H9 (cell line): ENCODE data around the gene PTPRN2. TPM values are rescaled to one million over a fixed set of nuclear protein-coding genes. Genes with fewer than 3 reads are reported as not detected.

Experiments
- DNase-seq: peaks from one replicate; pipeline ENCODE4 v3.0.0-alpha.2; 2017
- H2AFZ ChIP-seq: one replicate; pipeline ENCODE4 v1.6.1; 2013; ENCODE audit warnings: mild to moderate bottlenecking, low read length, control low read depth, moderate library complexity
- H2AK5ac ChIP-seq: 2 replicates; pipeline ENCODE4 v1.6.1; 2013; ENCODE audit warnings: low read length, control low read depth, mixed read lengths; ENCODE audit not compliant: insufficient read length
- H2BK120ac ChIP-seq: one replicate; pipeline ENCODE4 v1.6.1; 2013; ENCODE audit warnings: low read depth, mild to moderate bottlenecking, low read length, control low read depth, inconsistent platforms; ENCODE audit not compliant: poor library complexity, severe bottlenecking
- H2BK12ac ChIP-seq: 2 replicates; pipeline ENCODE4 v1.6.1; 2013; ENCODE audit warnings: low read length, control low read depth, mixed read lengths, low read depth; ENCODE audit not compliant: insufficient read length
- H2BK15ac ChIP-seq: 2 replicates; pipeline ENCODE4 v1.6.1; 2013; ENCODE audit warnings: low read depth, low read length, control low read depth
- H2BK20ac ChIP-seq: one replicate; pipeline ENCODE4 v1.6.1; 2013; ENCODE audit warnings: low read depth, mild to moderate bottlenecking, low read length, control low read depth, inconsistent platforms; ENCODE audit not compliant: poor library complexity, severe bottlenecking
- H2BK5ac ChIP-seq: 2 replicates; pipeline ENCODE4 v1.6.1; 2013; ENCODE audit warnings: low read length, control low read depth, mixed read lengths; ENCODE audit not compliant: insufficient read length
- H3K14ac ChIP-seq: 2 replicates; pipeline ENCODE4 v1.6.1; 2013; ENCODE audit warnings: low read length, control low read depth; ENCODE audit not compliant: insufficient read depth
- H3K18ac ChIP-seq: 2 replicates; pipeline ENCODE4 v1.6.1; 2013; ENCODE audit warnings: low read depth, mild to moderate bottlenecking, mixed read lengths, low read length, control low read depth; ENCODE audit not compliant: insufficient read length
- H3K23ac ChIP-seq: 2 replicates; pipeline ENCODE4 v1.6.1; 2013; ENCODE audit warnings: low read length, control low read depth, mixed read lengths, low read depth; ENCODE audit not compliant: insufficient read length
- H3K23me2 ChIP-seq: 2 replicates; pipeline ENCODE4 v1.6.1; 2013; ENCODE audit warnings: low read depth, mild to moderate bottlenecking, mixed read lengths, low read length, control low read depth; ENCODE audit not compliant: insufficient read length, poor library complexity, severe bottlenecking
- H3K27ac ChIP-seq: 2 replicates; pipeline ENCODE4 v1.5.1; 2013; ENCODE audit warnings: low read length, control low read depth, mixed read lengths, low read depth; ENCODE audit not compliant: insufficient read length
- H3K27me3 ChIP-seq: 2 replicates; pipeline ENCODE4 v1.6.1; 2013; ENCODE audit warnings: low read length, control low read depth, inconsistent platforms; ENCODE audit not compliant: insufficient read depth
- H3K4ac ChIP-seq: 2 replicates; pipeline ENCODE4 v1.6.1; 2013; ENCODE audit warnings: low read depth, mild to moderate bottlenecking, control low read depth, inconsistent platforms, low read length, moderate library complexity
- H3K4me1 ChIP-seq: 2 replicates; pipeline ENCODE4 v1.6.1; 2013; ENCODE audit warnings: low read length, control low read depth, inconsistent platforms; ENCODE audit not compliant: insufficient read depth
- H3K4me2 ChIP-seq: 2 replicates; pipeline ENCODE4 v1.6.1; 2013; ENCODE audit warnings: low read length, control low read depth, mixed read lengths; ENCODE audit not compliant: insufficient read length, insufficient read depth
- H3K56ac ChIP-seq: 2 replicates; pipeline ENCODE4 v1.6.1; 2013; ENCODE audit warnings: low read depth, mild to moderate bottlenecking, mixed read lengths, low read length, control low read depth; ENCODE audit not compliant: insufficient read length
- H3K79me1 ChIP-seq: 2 replicates; pipeline ENCODE4 v1.6.1; 2013; ENCODE audit warnings: low read depth, mild to moderate bottlenecking, moderate library complexity, low read length, control low read depth, inconsistent platforms; ENCODE audit not compliant: insufficient read depth, poor library complexity, severe bottlenecking
- H3K79me2 ChIP-seq: 2 replicates; pipeline ENCODE4 v1.6.1; 2013; ENCODE audit warnings: low read length, control low read depth, inconsistent platforms; ENCODE audit not compliant: insufficient read depth
- H3K9ac ChIP-seq: 2 replicates; pipeline ENCODE4 v1.6.1; 2013; ENCODE audit warnings: low read length, control low read depth, mixed read lengths; ENCODE audit not compliant: insufficient read length; ENCODE audit errors: extremely low read depth
- H3K9me3 ChIP-seq: one replicate; pipeline ENCODE4 v1.6.1; 2013; ENCODE audit warnings: low read depth, low read length, inconsistent platforms; ENCODE audit not compliant: control insufficient read depth
- H3T11ph ChIP-seq: one replicate; pipeline ENCODE4 v1.6.1; 2013; ENCODE audit warnings: mild to moderate bottlenecking, low read length, control low read depth, inconsistent platforms
- H4K20me1 ChIP-seq: one replicate; pipeline ENCODE4 v1.6.1; 2013; ENCODE audit not compliant: control insufficient read depth, insufficient read length, insufficient read depth
- H4K5ac ChIP-seq: 2 replicates; pipeline ENCODE4 v1.6.1; 2013; ENCODE audit warnings: low read depth, mild to moderate bottlenecking, mixed read lengths, low read length, control low read depth; ENCODE audit not compliant: insufficient read length
- H4K8ac ChIP-seq: replicated peaks from 2 replicates; pipeline ENCODE4 v1.6.1; 2013; ENCODE audit warnings: low read length, control low read depth, mixed read lengths, low read depth; ENCODE audit not compliant: insufficient read length
- H4K91ac ChIP-seq: 2 replicates; pipeline ENCODE4 v1.6.1; 2013; ENCODE audit warnings: low read depth, mild to moderate bottlenecking, moderate library complexity, mixed read lengths, low read length, control low read depth; ENCODE audit not compliant: insufficient read length
- H3K27ac Mint-ChIP-seq, 3 experiments: 2 replicates in 2 of 3; 3 replicates in 1 of 3; pipeline ENCODE4 v1.8.0; 2020 to 2021; ENCODE audit warnings: mixed read lengths in 3 of 3, mild to moderate bottlenecking in 1 of 3, moderate library complexity in 1 of 3
- H3K27me3 Mint-ChIP-seq: 2 replicates; pipeline ENCODE4 v1.8.0; 2021; ENCODE audit warnings: low read depth, mild to moderate bottlenecking, moderate library complexity, mixed read lengths
- H3K36me3 Mint-ChIP-seq, 3 experiments: 2 replicates in 2 of 3; 3 replicates in 1 of 3; pipeline ENCODE4 v1.8.0; 2020 to 2021; ENCODE audit warnings: low read depth in 3 of 3, mixed read lengths in 3 of 3; ENCODE audit not compliant: insufficient read depth in 1 of 3
- H3K4me1 Mint-ChIP-seq, 2 experiments: 2 replicates each; pipeline ENCODE4 v1.8.0; 2020; ENCODE audit warnings: mixed read lengths in 2 of 2
- H3K4me3 Mint-ChIP-seq, 2 experiments: 2 replicates in 1 of 2; 3 replicates in 1 of 2; pipeline ENCODE4 v1.8.0; 2020 to 2021; ENCODE audit warnings: mild to moderate bottlenecking in 2 of 2, mixed read lengths in 2 of 2, moderate library complexity in 1 of 2
- H3K9me3 Mint-ChIP-seq, 2 experiments: 2 replicates in 1 of 2; 3 replicates in 1 of 2; pipeline ENCODE4 v1.8.0; 2020; ENCODE audit warnings: mild to moderate bottlenecking in 2 of 2, mixed read lengths in 2 of 2, moderate library complexity in 1 of 2
- CTCF ChIP-seq: fragments of 200-600 bp; sonication (generic); conservative IDR thresholded peaks from 3 replicates; pipeline ENCODE4 v1.8.0; 2021; ENCODE audit warnings: antibody characterized with exemption, mild to moderate bottlenecking
- WGBS: extraction: QIAGEN DNeasy Blood & Tissue Kit; methylation state at CpG from one replicate; pipeline ENCODE4 v1.1.7; 2013; ENCODE audit warnings: missing lambda C conversion rate, low lambda C conversion rate, mixed read lengths; ENCODE audit not compliant: insufficient read length; ENCODE audit errors: extremely low coverage; 5-methylcytosine and 5-hydroxymethylcytosine counted together
- total RNA-seq: library from RNA; stranded (reverse); gene quantifications from 2 replicates; pipeline ENCODE4 v1.2.1, GENCODE V29; 2021

PTPRN2 gene
- total RNA-seq, 1 experiment from 2014 or later, result 5.2 TPM

GRCh38 chr7:157828190-157828589 lies 759.4 kb downstream of the PTPRN2 start:
- WGBS, result no CpG with 5 or more reads among the region's 13 CpGs
- no peaks in the 10 kb centered on the region for H3K9me3 Mint-ChIP-seq
- peaks cover 15 to 16% of the 10 kb centered on the region in 2 experiments for H3K4me1 Mint-ChIP-seq

More at GRCh38 chr7:157828190-157828589, 759.4 kb downstream of the PTPRN2 start:
- Histone ChIP-seq H2BK120ac (no peak overlapping the region), H3K18ac (no peak overlapping the region), H3K9me3 (no peaks in the 10 kb centered on the region), H3K27me3 (no peaks in the 10 kb centered on the region), H3K79me2 (no peaks in the 10 kb centered on the region), H2BK5ac (no peak overlapping the region), H3K56ac (no peak overlapping the region), H3K23me2 (no peaks in the 10 kb centered on the region), H2AK5ac (no peak overlapping the region), H3K27ac (no peak overlapping the region), H2BK15ac (no peak overlapping the region), H3K9ac (no peak overlapping the region), H4K5ac (no peak overlapping the region), H2AFZ (no peak overlapping the region), H3T11ph (no peak overlapping the region), H3K4me2 (no peak overlapping the region), H2BK12ac (no peak overlapping the region), H2BK20ac (no peak overlapping the region), H3K4ac (no peak overlapping the region), H4K20me1 (no peaks in the 10 kb centered on the region), H4K8ac (no peak overlapping the region), H3K79me1 (no peaks in the 10 kb centered on the region), H3K4me1 (no peaks in the 10 kb centered on the region), H4K91ac (no peak overlapping the region), H3K23ac (no peak overlapping the region), H3K14ac (no peak overlapping the region)
- DNase-seq, result no peak
- Mint-ChIP-seq H3K27me3 (peaks cover 8% of the 10 kb centered on the region), H3K36me3 (no peaks in the 10 kb centered on the region), H3K27ac (no peak overlapping the region), H3K4me3 (no peak overlapping the region)
- no peak for TF ChIP-seq CTCF
